Panc1 (cell line): ENCODE data around the gene ARHGDIA. TPM values are rescaled to one million over a fixed set of nuclear protein-coding genes. Genes with fewer than 3 reads are reported as not detected.

Experiments
- ATAC-seq: fragments of 200-7000 bp; cut with Tn5 transposase; 2 replicates; pipeline ENCODE4 v1.9.1; 2020; ENCODE audit warnings: mild to moderate bottlenecking, moderate library complexity
- BruUV-seq: library from RNA; stranded (reverse); fragments of 400-500 nt; replicated peaks from 2 replicates; lab custom pipeline; 2021; lab: Mats Ljungman, UMichigan
- CTCF ChIA-PET: fragments of 300-600 bp; sonication (Branson Sonifier 250); formaldehyde crosslinking; loops from one replicate; lab custom pipeline; 2022; ENCODE audit warnings: antibody characterized with exemption; lab: Charles Lee
- POLR2A ChIA-PET: fragments of 300-600 bp; sonication (Branson Sonifier 250); formaldehyde crosslinking; loops from one replicate; lab custom pipeline; 2022; ENCODE audit warnings: antibody characterized with exemption; lab: Charles Lee
- DNase-seq: peaks from one replicate; pipeline ENCODE4 v3.0.0-alpha.2; 2010; ENCODE audit warnings: low read depth, low spot score
- H3K27ac ChIP-seq: 2 replicates; pipeline ENCODE4 v1.5.1; 2011; ENCODE audit warnings: mild to moderate bottlenecking, low read length, inconsistent platforms
- H3K27me3 ChIP-seq: fragments of 200-500 bp; sonication (Bioruptor generic); 2 replicates; pipeline ENCODE4 v1.6.0; 2014; ENCODE audit warnings: low read length, inconsistent platforms; ENCODE audit not compliant: control insufficient read depth, insufficient read depth
- H3K36me3 ChIP-seq: fragments of 200-500 bp; sonication (Bioruptor generic); 2 replicates; pipeline ENCODE4 v1.5.1; 2014; ENCODE audit warnings: inconsistent platforms, mild to moderate bottlenecking, low read length, moderate library complexity; ENCODE audit not compliant: control insufficient read depth, insufficient read depth
- H3K4me1 ChIP-seq: 2 replicates; pipeline ENCODE4 v1.5.1; 2011; ENCODE audit warnings: inconsistent platforms, mild to moderate bottlenecking, low read length, moderate library complexity; ENCODE audit not compliant: control insufficient read depth, insufficient read depth
- H3K4me3 ChIP-seq, 2 experiments: 2 replicates each; pipeline ENCODE4 v1.5.1; 2011 to 2012; ENCODE audit warnings: low read depth in 2 of 2, low read length in 2 of 2, mild to moderate bottlenecking in 2 of 2, inconsistent platforms in 1 of 2, moderate library complexity in 1 of 2
- H3K9me3 ChIP-seq: fragments of 200-500 bp; sonication (Bioruptor generic); 2 replicates; pipeline ENCODE4 v1.5.1; 2014; ENCODE audit warnings: low read depth, mild to moderate bottlenecking, inconsistent platforms, low read length, moderate library complexity; ENCODE audit not compliant: control insufficient read depth, insufficient read depth
- POLR2AphosphoS5 ChIP-seq: IDR thresholded peaks from 2 replicates; pipeline ENCODE4 v1.6.1; 2012; ENCODE audit warnings: mild to moderate bottlenecking, low read depth, low read length, moderate library complexity
- SIN3A ChIP-seq: IDR thresholded peaks from 2 replicates; pipeline ENCODE4 v1.6.1; 2012; ENCODE audit warnings: low read depth, mild to moderate bottlenecking, low read length, moderate library complexity, borderline replicate concordance; ENCODE audit not compliant: insufficient read depth
- TCF7L2 ChIP-seq: IDR thresholded peaks from 2 replicates; pipeline ENCODE4 v1.6.1; 2011; ENCODE audit warnings: mild to moderate bottlenecking, low read depth, low read length, inconsistent platforms
- in situ Hi-C: cut with HindIII; loops from 2 replicates; pipeline ENCODE4 v1.10.0; 2016; ENCODE audit warnings: low sequenced_read_pairs, low pct_unique_long_range_greater_than_20kb
- intact Hi-C: fragments of 100-400 bp; cut with micrococcal nuclease; formaldehyde crosslinking; loops from one replicate; pipeline ENCODE4 v1.10.0; 2022; ENCODE audit not compliant: unreplicated experiment
- total RNA-seq: library from RNA; stranded (reverse); gene quantifications from one replicate; pipeline ENCODE4 v1.2.1, GENCODE V29; 2021; ENCODE audit not compliant: unreplicated experiment
- TF ChIP-seq, protein P1 (sequence below), 2 experiments: IDR thresholded peaks; 2 replicates each; pipeline ENCODE4 v1.6.1; 2011 to 2012; ENCODE audit warnings: low read depth in 2 of 2, control low read depth in 1 of 2, low read length in 1 of 2, mild to moderate bottlenecking in 1 of 2, moderate library complexity in 1 of 2; ENCODE audit not compliant: insufficient read depth in 1 of 2
- TF ChIP-seq, protein P2 (sequence below): fragments of 450-650 bp; IDR thresholded peaks from 2 replicates; pipeline ENCODE4 v1.5.1; 2017; ENCODE audit warnings: mild to moderate bottlenecking

The ARHGDIA gene
- total RNA-seq, 1 experiment from 2014 or later: 420 TPM

DNA sequence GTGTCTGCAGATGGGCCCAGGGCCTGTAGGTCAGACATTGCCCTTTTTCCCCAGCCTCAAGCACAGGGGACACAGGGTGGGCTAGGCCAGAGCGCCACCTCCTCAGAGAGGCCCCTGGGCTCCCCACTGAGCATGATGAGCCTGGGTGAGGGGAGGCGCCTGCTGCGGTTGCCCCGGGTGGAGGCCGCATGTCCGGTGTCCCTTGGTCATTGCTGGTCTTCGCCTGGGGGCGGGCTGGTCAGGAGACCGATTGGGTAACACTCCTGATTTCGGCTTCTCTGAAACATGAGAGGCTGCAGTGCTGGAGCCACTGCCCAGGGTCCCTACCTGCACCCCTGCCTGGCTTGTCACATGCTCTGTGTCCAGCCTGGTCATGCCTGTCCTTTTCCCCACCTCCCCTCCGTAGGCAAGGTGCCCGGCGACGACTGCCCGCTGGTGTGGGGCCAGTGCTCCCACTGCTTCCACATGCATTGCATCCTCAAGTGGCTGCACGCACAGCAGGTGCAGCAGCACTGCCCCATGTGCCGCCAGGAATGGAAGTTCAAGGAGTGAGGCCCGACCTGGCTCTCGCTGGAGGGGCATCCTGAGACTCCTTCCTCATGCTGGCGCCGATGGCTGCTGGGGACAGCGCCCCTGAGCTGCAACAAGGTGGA is 28.5 kb upstream of the ARHGDIA start:
- BruUV-seq: no TSS peak
- intact Hi-C loops: no loop called here

DNA sequence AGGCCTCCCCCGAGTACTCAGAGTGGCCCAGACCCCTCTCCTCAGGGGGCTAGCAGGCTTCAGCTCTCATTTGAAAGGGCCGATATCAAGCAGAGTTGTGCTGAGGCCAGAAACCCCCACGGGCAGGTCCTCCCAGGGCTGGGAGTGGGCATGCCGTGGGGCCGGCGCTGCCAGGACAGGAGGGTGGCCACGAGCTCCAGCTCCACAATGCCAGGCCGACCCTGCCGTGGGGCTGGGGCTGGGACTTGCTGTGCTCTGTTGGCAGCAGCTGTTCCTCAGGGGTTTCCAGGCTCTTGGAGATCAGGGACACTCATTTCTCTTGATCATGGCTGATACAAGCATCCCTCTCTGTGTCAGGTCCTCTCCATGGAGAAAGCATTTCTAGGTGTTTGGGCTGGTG is 27.7 kb upstream of the ARHGDIA start:
- ATAC-seq: no peak
- CTCF ChIA-PET: no interaction called here
- peak overlapping the region; percentile 73 for H3K27ac ChIP-seq
- no peak for TF ChIP-seq POLR2AphosphoS5
- TF ChIP-seq, protein P1, sequence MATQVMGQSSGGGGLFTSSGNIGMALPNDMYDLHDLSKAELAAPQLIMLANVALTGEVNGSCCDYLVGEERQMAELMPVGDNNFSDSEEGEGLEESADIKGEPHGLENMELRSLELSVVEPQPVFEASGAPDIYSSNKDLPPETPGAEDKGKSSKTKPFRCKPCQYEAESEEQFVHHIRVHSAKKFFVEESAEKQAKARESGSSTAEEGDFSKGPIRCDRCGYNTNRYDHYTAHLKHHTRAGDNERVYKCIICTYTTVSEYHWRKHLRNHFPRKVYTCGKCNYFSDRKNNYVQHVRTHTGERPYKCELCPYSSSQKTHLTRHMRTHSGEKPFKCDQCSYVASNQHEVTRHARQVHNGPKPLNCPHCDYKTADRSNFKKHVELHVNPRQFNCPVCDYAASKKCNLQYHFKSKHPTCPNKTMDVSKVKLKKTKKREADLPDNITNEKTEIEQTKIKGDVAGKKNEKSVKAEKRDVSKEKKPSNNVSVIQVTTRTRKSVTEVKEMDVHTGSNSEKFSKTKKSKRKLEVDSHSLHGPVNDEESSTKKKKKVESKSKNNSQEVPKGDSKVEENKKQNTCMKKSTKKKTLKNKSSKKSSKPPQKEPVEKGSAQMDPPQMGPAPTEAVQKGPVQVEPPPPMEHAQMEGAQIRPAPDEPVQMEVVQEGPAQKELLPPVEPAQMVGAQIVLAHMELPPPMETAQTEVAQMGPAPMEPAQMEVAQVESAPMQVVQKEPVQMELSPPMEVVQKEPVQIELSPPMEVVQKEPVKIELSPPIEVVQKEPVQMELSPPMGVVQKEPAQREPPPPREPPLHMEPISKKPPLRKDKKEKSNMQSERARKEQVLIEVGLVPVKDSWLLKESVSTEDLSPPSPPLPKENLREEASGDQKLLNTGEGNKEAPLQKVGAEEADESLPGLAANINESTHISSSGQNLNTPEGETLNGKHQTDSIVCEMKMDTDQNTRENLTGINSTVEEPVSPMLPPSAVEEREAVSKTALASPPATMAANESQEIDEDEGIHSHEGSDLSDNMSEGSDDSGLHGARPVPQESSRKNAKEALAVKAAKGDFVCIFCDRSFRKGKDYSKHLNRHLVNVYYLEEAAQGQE (IDR thresholded peaks at IDR 0.05; ENCODE audit: insufficient read depth in 1 of 2, low read depth in 2 of 2, low read length in 1 of 2): no peak
- H3K9me3 ChIP-seq: no peaks in the 10 kb centered on the region
- peaks cover 27% of the 10 kb centered on the region for H3K4me1 ChIP-seq
- H3K27me3 ChIP-seq: no peaks in the 10 kb centered on the region
- DNase-seq: no peak
- no peak overlapping the region for H3K4me3 ChIP-seq
- BruUV-seq: no TSS peak
- H3K36me3 ChIP-seq: no peaks in the 10 kb centered on the region
- in situ Hi-C loops: no loop called here
- intact Hi-C loops: no loop called here
- POLR2A ChIA-PET: no interaction called here

More for the DNA sequence above, 28.5 kb upstream of the ARHGDIA start:
- no peak overlapping the region; the same call in 1 of the 2 replicates for H3K27ac ChIP-seq
- no peaks in the 10 kb centered on the region for H3K27me3 ChIP-seq
- ChIA-PET CTCF (no interaction called here), POLR2A (no interaction called here)
- TF ChIP-seq SIN3A (no peak), TCF7L2 (no peak), POLR2AphosphoS5 (no peak)
- TF ChIP-seq, protein P1 (IDR thresholded peaks at IDR 0.05; ENCODE audit: insufficient read depth in 1 of 2, low read depth in 2 of 2, low read length in 1 of 2): no peak
- TF ChIP-seq, protein P2, sequence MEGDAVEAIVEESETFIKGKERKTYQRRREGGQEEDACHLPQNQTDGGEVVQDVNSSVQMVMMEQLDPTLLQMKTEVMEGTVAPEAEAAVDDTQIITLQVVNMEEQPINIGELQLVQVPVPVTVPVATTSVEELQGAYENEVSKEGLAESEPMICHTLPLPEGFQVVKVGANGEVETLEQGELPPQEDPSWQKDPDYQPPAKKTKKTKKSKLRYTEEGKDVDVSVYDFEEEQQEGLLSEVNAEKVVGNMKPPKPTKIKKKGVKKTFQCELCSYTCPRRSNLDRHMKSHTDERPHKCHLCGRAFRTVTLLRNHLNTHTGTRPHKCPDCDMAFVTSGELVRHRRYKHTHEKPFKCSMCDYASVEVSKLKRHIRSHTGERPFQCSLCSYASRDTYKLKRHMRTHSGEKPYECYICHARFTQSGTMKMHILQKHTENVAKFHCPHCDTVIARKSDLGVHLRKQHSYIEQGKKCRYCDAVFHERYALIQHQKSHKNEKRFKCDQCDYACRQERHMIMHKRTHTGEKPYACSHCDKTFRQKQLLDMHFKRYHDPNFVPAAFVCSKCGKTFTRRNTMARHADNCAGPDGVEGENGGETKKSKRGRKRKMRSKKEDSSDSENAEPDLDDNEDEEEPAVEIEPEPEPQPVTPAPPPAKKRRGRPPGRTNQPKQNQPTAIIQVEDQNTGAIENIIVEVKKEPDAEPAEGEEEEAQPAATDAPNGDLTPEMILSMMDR: no peak
- ATAC-seq (no peak), DNase-seq (no peak)
- peaks cover 27% of the 10 kb centered on the region for H3K4me1 ChIP-seq
- no peaks in the 10 kb centered on the region for H3K9me3 ChIP-seq
- H3K36me3 ChIP-seq: no peaks in the 10 kb centered on the region
- in situ Hi-C loops: no loop called here
- H3K4me3 ChIP-seq: no peak overlapping the region
